Measurements from ENCODE around the gene HOXD11. TPM values are rescaled to one million over a fixed set of nuclear protein-coding genes. Genes with fewer than 3 reads are reported as not detected.

Gene HOXD11
- total and polyA plus RNA-seq, 2 of the 13 experiments (the other 11 are each of a cell fraction or from before 2014, with no cell fraction given): not detected

- no peak overlapping the region for H2AFZ ChIP-seq (ENCODE audit: low read length)
- H3K4me2 ChIP-seq (ENCODE audit: low read depth, low read length): peak overlapping the region; percentile 51
- H3K9me3 ChIP-seq (ENCODE audit: low read length): no peaks in the 10 kb centered on the region
- POLR2A ChIA-PET: no interaction called here
- H3K4me3 ChIP-seq (replicated peaks in 1 of 3; ENCODE audit: insufficient read depth in 1 of 3, low read depth in 2 of 3, low read length in 3 of 3): 0 out of 6 replicates have a peak overlapping the region, but pooled peaks of 1 of the 3 experiments have one; percentile 8
- TF ChIP-seq ZMAT3 (CRISPR knock-in tag; conservative IDR thresholded peaks at IDR 0.05) (no peak), ZNF772 (CRISPR knock-in tag; IDR thresholded peaks at IDR 0.05) (no peak), U2AF2 (IDR thresholded peaks at IDR 0.05; ENCODE audit: low read depth, low read length) (no peak), SMARCC2 (IDR thresholded peaks at IDR 0.05) (no peak), SRF (IDR thresholded peaks at IDR 0.05; ENCODE audit: low read depth, low read length) (no peak), CENPX (CRISPR knock-in tag; IDR thresholded peaks at IDR 0.05) (no peak), FLYWCH1 (CRISPR knock-in tag; IDR thresholded peaks at IDR 0.05) (no peak), ZNF619 (CRISPR knock-in tag; IDR thresholded peaks at IDR 0.05) (no peak), ZNF282 (IDR thresholded peaks at IDR 0.05; ENCODE audit: partially characterized antibody) (no peak), TRIM24 (CRISPR knock-in tag; IDR thresholded peaks at IDR 0.05) (no peak), MTF1 (CRISPR knock-in tag; IDR thresholded peaks at IDR 0.05) (no peak), NPAS2 (CRISPR knock-in tag; IDR thresholded peaks at IDR 0.05; ENCODE audit: borderline replicate concordance) (no peak), TAF15 (IDR thresholded peaks at IDR 0.05; ENCODE audit: low read depth, low read length, poor library complexity, severe bottlenecking) (no peak), ZNF674 (CRISPR knock-in tag; IDR thresholded peaks at IDR 0.05; ENCODE audit: low read depth) (no peak), HHEX (CRISPR knock-in tag; IDR thresholded peaks at IDR 0.05) (no peak), TGIF2 (CRISPR knock-in tag; IDR thresholded peaks at IDR 0.05) (no peak), CBFB (CRISPR knock-in tag; IDR thresholded peaks at IDR 0.05) (no peak), MYNN (CRISPR knock-in tag; IDR thresholded peaks at IDR 0.05; ENCODE audit: low read depth) (no peak), ZNF441 (CRISPR knock-in tag; IDR thresholded peaks at IDR 0.05; ENCODE audit: borderline replicate concordance) (no peak)
- TF ChIP-seq, protein P1, sequence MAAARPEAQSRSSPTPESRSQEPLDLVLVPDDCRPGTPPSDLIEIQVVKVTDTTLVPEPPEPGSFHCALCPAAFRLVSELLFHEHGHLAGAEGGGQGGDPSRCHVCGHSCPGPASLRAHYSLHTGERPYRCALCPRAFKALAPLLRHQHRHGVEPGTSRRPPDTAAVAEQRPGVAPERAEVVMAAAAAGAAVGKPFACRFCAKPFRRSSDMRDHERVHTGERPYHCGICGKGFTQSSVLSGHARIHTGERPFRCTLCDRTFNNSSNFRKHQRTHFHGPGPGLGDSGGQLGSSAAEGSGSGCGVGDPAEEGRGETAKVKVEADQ (CRISPR knock-in tag; IDR thresholded peaks at IDR 0.05; ENCODE audit: borderline replicate concordance): no peak
- no peaks in the 10 kb centered on the region for H3K79me2 ChIP-seq (ENCODE audit: insufficient read depth, low read length)
- H3K4me1 ChIP-seq (ENCODE audit: insufficient read depth, low read length): no peaks in the 10 kb centered on the region
- H3K27me3 ChIP-seq (ENCODE audit: control insufficient read depth in 1 of 2, insufficient read depth in 2 of 2, low read length in 2 of 2): peaks cover 12 to 84% of the 10 kb centered on the region in 2 experiments
- FAIRE-seq (no peak), DNase-seq (ENCODE audit: low spot score) (no peak), ATAC-seq (no peak)
- H3K27ac ChIP-seq (ENCODE audit: extremely low read length, insufficient read depth, low read length): no peak overlapping the region
- CTCF ChIA-PET (ENCODE audit: low intra/inter-chr PET ratio, low total read pairs): no interaction called here
- intact Hi-C loops (cut with micrococcal nuclease; ENCODE audit: unreplicated experiment) (no loop called here), in situ Hi-C loops (cut with HindIII; ENCODE audit: extremely low pct_ligation_motif_present, low pct_unique_long_range_greater_than_20kb) (no loop called here)
- H3K9ac ChIP-seq (ENCODE audit: insufficient read depth, low read depth, low read length): no peak overlapping the region
- WGBS (ENCODE audit: low lambda C conversion rate): 20% methylated on average over 4 of the region's 4 CpGs
- H4K20me1 ChIP-seq (ENCODE audit: insufficient read depth, low read length): no peaks in the 10 kb centered on the region
- no TSS peak for BruUV-seq (replicated peaks)
- no peaks in the 10 kb centered on the region for H3K36me3 ChIP-seq (replicated peaks in 1 of 2; ENCODE audit: control insufficient read depth in 1 of 2, insufficient read depth in 2 of 2, low read length in 2 of 2)
Measured at GRCh38 chr2:176131848-176132158, 24.7 kb downstream of the HOXD11 start.
